IPS-18a (cell line): ENCODE data around the gene NOS1AP.
A peak's percentile ranks its signal among the peaks of the same experiment; 100 is the strongest.

Source experiments
- H3K27ac ChIP-seq: one replicate; pipeline ENCODE4 v1.5.1; 2013; ENCODE audit warnings: low read length
- H3K27me3 ChIP-seq: one replicate; pipeline ENCODE4 v1.6.1; 2013; ENCODE audit warnings: mild to moderate bottlenecking, low read length; ENCODE audit not compliant: control insufficient read depth, insufficient read depth
- H3K36me3 ChIP-seq: one replicate; pipeline ENCODE4 v1.6.1; 2013; ENCODE audit warnings: low read depth, low read length; ENCODE audit not compliant: control insufficient read depth
- H3K4me1 ChIP-seq: one replicate; pipeline ENCODE4 v1.6.1; 2013; ENCODE audit warnings: low read depth, low read length; ENCODE audit not compliant: control insufficient read depth
- H3K4me3 ChIP-seq: one replicate; pipeline ENCODE4 v1.5.1; 2013; ENCODE audit warnings: low read length
- H3K9ac ChIP-seq: one replicate; pipeline ENCODE4 v1.6.1; 2013; ENCODE audit warnings: mild to moderate bottlenecking, low read length, moderate library complexity
- H3K9me3 ChIP-seq: one replicate; pipeline ENCODE4 v1.6.1; 2013; ENCODE audit warnings: low read depth, low read length; ENCODE audit not compliant: control insufficient read depth

The NOS1AP gene

GRCh38 chr1:162250004-162250730, 180.7 kb downstream of the NOS1AP start:
- H3K4me3 ChIP-seq, result peak overlapping the region; percentile 21
- no peaks in the 10 kb centered on the region for H3K9me3 ChIP-seq
- peaks cover 36% of the 10 kb centered on the region for H3K4me1 ChIP-seq
- H3K9ac ChIP-seq, result no peak overlapping the region
- H3K27me3 ChIP-seq, result no peaks in the 10 kb centered on the region
- no peaks in the 10 kb centered on the region for H3K36me3 ChIP-seq
- no peak overlapping the region for H3K27ac ChIP-seq

GRCh38 chr1:162251102-162251501, 181.6 kb downstream of the NOS1AP start:
- Histone ChIP-seq H3K9ac (no peak overlapping the region), H3K36me3 (no peaks in the 10 kb centered on the region), H3K4me1 (peaks cover 36% of the 10 kb centered on the region), H3K27ac (peak overlapping the region; percentile 29), H3K27me3 (no peaks in the 10 kb centered on the region), H3K4me3 (no peak overlapping the region), H3K9me3 (no peaks in the 10 kb centered on the region)

- no peak overlapping the region for H3K27ac ChIP-seq
- no peaks in the 10 kb centered on the region for H3K27me3 ChIP-seq
- H3K4me3 ChIP-seq, result no peak overlapping the region
- no peaks in the 10 kb centered on the region for H3K36me3 ChIP-seq
- peaks cover 36% of the 10 kb centered on the region for H3K4me1 ChIP-seq
- no peak overlapping the region for H3K9ac ChIP-seq
- H3K9me3 ChIP-seq, result no peaks in the 10 kb centered on the region
Measured at GRCh38 chr1:162252214-162252613, 182.7 kb downstream of the NOS1AP start.

- H3K27me3 ChIP-seq, result no peaks in the 10 kb centered on the region
- H3K9me3 ChIP-seq, result no peaks in the 10 kb centered on the region
- H3K36me3 ChIP-seq, result no peaks in the 10 kb centered on the region
- no peak overlapping the region for H3K4me3 ChIP-seq
- H3K4me1 ChIP-seq, result peaks cover 30% of the 10 kb centered on the region
- H3K9ac ChIP-seq, result no peak overlapping the region
- no peak overlapping the region for H3K27ac ChIP-seq
Measured at GRCh38 chr1:162253790-162254189, 184.3 kb downstream of the NOS1AP start.

- no peak overlapping the region for H3K4me3 ChIP-seq
- no peaks in the 10 kb centered on the region for H3K36me3 ChIP-seq
- no peaks in the 10 kb centered on the region for H3K27me3 ChIP-seq
- H3K9me3 ChIP-seq, result no peaks in the 10 kb centered on the region
- no peak overlapping the region for H3K9ac ChIP-seq
- H3K27ac ChIP-seq, result no peak overlapping the region
- H3K4me1 ChIP-seq, result peaks cover 7% of the 10 kb centered on the region
Measured at GRCh38 chr1:162256287-162256686, 186.8 kb downstream of the NOS1AP start.

GRCh38 chr1:162258394-162258793, 188.9 kb downstream of the NOS1AP start:
- no peaks in the 10 kb centered on the region for H3K36me3 ChIP-seq

GRCh38 chr1:162259894-162260455, 190.5 kb downstream of the NOS1AP start:
- peaks cover under 1% of the 10 kb centered on the region for H3K4me1 ChIP-seq
- no peak overlapping the region for H3K4me3 ChIP-seq
- H3K36me3 ChIP-seq, result no peaks in the 10 kb centered on the region
- no peak overlapping the region for H3K9ac ChIP-seq
- no peak overlapping the region for H3K27ac ChIP-seq
- no peaks in the 10 kb centered on the region for H3K27me3 ChIP-seq
- H3K9me3 ChIP-seq, result no peaks in the 10 kb centered on the region

More at GRCh38 chr1:162258394-162258793, 188.9 kb downstream of the NOS1AP start:
- Histone ChIP-seq H3K9me3 (no peaks in the 10 kb centered on the region), H3K27ac (no peak overlapping the region), H3K4me1 (peaks cover 6% of the 10 kb centered on the region), H3K9ac (no peak overlapping the region), H3K27me3 (no peaks in the 10 kb centered on the region), H3K4me3 (no peak overlapping the region)

- Histone ChIP-seq H3K27me3 (no peaks in the 10 kb centered on the region), H3K27ac (no peak overlapping the region), H3K9ac (no peak overlapping the region), H3K36me3 (no peaks in the 10 kb centered on the region), H3K9me3 (no peaks in the 10 kb centered on the region), H3K4me1 (no peaks in the 10 kb centered on the region), H3K4me3 (no peak overlapping the region)
Measured at GRCh38 chr1:162264108-162264507, 194.6 kb downstream of the NOS1AP start.

- Histone ChIP-seq H3K36me3 (no peaks in the 10 kb centered on the region), H3K9ac (no peak overlapping the region), H3K9me3 (no peaks in the 10 kb centered on the region), H3K4me1 (peaks cover 3% of the 10 kb centered on the region), H3K27me3 (no peaks in the 10 kb centered on the region), H3K27ac (no peak overlapping the region), H3K4me3 (no peak overlapping the region)
Measured at GRCh38 chr1:162265983-162266382, 196.5 kb downstream of the NOS1AP start.

- Histone ChIP-seq H3K9ac (no peak overlapping the region), H3K4me1 (peaks cover 3% of the 10 kb centered on the region), H3K27me3 (no peaks in the 10 kb centered on the region), H3K27ac (no peak overlapping the region), H3K36me3 (no peaks in the 10 kb centered on the region), H3K4me3 (no peak overlapping the region), H3K9me3 (no peaks in the 10 kb centered on the region)
Measured at GRCh38 chr1:162270016-162270770, 200.7 kb downstream of the NOS1AP start.

GRCh38 chr1:162271972-162272371, 202.5 kb downstream of the NOS1AP start:
- H3K4me1 ChIP-seq, result peaks cover 3% of the 10 kb centered on the region
- H3K9me3 ChIP-seq, result no peaks in the 10 kb centered on the region
- H3K9ac ChIP-seq, result no peak overlapping the region
- no peaks in the 10 kb centered on the region for H3K36me3 ChIP-seq
- H3K4me3 ChIP-seq, result no peak overlapping the region
- no peaks in the 10 kb centered on the region for H3K27me3 ChIP-seq
- no peak overlapping the region for H3K27ac ChIP-seq
